GM20000 (cell line): ENCODE results near the gene ELMO1.

Experiments
- DNase-seq: peaks from one replicate; pipeline ENCODE4 v3.0.0; 2012; ENCODE audit warnings: low spot score
- TF ChIP-seq, protein P1 (sequence below): IDR thresholded peaks from 2 replicates; pipeline ENCODE4 v1.5.1; 2012; ENCODE audit warnings: mild to moderate bottlenecking, control low read depth; ENCODE audit errors: extremely low read depth, missing control alignments

The ELMO1 gene

DNA sequence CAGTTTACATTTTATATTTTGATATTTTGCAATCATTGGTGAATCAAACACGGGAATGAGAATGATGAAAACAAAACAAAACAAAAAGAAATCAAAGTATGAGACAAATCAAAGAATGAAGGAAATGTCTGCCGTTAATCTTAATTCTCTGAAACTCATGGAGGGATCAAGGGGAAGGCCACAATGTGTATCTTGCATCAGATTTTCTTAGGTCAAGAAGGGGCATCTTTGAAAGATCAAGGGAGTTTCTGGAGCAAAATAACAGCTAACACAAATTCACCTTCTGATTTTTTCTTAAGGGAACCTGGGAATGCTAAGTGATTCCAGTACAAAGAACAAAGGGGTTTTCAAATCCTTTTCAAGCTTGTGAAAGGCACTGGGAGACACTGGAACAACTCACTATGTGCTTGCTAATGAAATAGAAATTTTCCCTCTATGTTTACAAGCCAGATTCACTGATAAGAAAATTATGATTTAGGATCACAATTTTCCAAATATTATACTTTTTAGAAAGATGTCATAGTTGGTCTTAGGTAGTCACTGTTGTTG is 402.1 kb downstream of the ELMO1 start:
- TF ChIP-seq, protein P1, sequence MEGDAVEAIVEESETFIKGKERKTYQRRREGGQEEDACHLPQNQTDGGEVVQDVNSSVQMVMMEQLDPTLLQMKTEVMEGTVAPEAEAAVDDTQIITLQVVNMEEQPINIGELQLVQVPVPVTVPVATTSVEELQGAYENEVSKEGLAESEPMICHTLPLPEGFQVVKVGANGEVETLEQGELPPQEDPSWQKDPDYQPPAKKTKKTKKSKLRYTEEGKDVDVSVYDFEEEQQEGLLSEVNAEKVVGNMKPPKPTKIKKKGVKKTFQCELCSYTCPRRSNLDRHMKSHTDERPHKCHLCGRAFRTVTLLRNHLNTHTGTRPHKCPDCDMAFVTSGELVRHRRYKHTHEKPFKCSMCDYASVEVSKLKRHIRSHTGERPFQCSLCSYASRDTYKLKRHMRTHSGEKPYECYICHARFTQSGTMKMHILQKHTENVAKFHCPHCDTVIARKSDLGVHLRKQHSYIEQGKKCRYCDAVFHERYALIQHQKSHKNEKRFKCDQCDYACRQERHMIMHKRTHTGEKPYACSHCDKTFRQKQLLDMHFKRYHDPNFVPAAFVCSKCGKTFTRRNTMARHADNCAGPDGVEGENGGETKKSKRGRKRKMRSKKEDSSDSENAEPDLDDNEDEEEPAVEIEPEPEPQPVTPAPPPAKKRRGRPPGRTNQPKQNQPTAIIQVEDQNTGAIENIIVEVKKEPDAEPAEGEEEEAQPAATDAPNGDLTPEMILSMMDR = no peak
- no peak for DNase-seq

DNA sequence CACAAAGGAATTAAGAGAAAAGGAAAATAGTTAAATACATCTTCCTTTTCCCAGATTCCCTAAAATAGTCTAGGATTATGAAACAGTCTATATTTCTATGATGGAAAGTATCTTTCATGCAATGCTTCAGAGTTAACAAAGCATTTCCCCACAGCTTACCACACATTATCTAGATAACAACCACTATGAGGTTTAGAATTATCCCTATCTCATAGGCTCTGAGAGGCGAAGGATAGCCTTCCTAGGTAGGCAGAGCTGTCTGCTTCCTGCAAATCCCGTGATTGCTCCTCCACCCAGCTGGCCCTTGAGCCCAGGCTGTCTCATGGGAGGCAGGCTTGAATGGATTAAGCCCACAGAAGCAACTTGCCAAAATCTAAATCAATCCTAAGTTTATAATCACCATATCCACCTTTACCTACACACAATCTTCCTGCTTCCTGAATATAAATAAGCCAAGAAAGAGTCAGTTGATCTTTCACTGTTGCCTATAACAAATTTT is 402.9 kb downstream of the ELMO1 start:
- DNase-seq = no peak
- TF ChIP-seq, protein P1 = no peak

DNA sequence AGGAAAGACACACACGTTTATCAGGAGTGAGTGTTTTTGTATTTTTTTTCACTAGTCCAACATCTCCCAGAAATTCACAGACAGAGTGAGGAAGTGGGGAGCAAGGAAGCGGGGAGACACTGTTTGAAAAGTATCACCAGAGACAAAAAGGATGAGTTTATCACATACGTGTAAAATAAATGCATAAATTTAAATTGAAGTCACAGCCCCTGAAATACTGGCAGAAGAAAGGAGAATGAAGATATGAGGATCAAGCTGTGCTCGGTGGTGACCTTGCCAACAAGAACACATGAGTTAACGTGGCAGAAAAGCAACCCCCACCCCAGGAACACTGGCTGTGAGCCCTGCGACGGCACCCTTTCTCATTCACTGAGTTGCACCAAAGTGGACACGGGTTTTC is 407.2 kb downstream of the ELMO1 start:
- no peak for DNase-seq

DNA sequence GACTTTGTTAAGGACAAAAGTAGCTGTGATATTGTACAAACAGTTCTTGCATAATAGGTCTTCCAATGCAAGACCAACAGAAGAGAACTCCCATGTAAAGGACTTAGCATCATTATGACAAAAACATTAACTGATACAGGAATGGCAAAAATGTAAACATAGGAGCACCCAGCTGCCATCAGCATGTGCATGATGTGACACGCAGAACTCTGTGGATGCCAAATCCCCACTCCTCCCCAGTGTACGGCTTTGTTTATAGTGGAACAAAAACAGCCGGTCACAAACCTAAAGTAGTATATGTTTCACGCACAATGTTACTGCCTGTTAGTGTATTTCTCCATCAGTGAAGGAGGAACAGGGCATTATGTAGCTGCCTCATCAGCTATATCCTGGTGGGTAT is 408.3 kb downstream of the ELMO1 start:
- TF ChIP-seq, protein P1 = no peak
- no peak for DNase-seq

More for the DNA sequence above, 407.2 kb downstream of the ELMO1 start:
- TF ChIP-seq, protein P1 = no peak

DNA sequence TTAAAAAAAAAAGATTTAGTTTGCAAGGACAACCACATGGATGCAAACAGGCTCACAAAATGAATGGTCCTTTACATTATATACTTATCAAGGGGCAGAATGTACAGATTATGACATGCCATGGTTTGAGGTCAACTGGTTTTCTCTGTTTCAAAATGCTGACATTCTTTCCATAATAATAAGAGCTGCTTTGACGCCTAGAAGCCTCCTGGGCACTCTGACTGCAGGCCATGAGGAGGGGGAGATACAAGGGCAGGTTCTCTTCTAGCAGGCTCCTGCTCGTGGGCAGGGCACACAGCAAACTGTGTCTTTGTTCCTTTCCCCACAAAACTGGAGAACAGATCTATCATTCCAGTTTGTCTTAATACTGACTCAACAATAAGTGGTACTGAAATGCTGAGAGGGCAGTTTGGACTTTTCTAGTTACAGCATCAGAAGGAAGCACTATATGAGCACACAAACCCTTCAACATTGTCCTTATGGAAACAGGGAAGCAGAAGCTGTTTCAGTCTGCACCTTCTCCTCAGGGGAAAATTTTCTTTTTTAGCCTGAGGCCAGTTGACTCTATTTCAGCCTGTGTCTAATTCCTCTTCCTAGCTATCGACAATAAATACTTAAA is 409.4 kb downstream of the ELMO1 start:
- TF ChIP-seq, protein P1 = no peak
- DNase-seq = no peak

DNA sequence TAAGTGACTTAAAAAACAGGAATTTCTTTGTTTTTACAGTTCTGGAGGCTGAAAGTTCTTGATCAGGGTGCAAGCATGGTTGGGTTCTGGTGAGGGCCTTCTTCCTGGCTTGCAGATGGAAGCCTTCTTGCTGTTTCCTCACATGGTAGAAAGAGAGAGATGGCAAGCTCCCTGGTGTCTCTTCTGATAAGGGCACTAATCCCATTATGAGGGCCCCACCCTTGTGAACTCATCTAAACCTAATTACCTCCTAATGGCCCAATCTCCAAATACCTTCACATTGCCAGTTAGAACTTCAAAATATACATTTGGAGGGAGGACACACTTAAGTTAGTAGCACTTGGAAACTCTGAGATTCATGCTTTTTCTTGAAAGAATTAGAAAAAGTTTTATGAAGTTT is 410.0 kb downstream of the ELMO1 start:
- DNase-seq = no peak
- TF ChIP-seq, protein P1 = no peak

DNA sequence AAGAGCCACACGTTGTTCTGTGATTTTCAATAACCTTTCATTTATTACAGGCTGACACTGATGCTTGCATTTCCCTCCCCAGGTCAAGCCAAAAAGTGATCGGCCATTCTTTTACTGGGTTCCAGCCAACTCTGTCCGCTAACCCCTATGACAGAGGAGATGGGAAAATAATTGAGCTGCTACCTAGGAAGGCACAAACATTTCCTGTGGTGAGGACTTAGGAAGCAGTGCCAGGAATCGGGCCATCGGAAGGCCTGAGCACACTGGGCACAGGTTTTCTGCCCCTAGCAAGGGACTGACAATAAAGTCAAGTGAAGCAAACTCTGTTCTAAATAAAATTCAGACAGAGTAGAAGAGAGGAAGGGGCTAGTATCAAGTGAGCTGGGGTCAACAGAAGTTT is 411.4 kb downstream of the ELMO1 start:
- TF ChIP-seq, protein P1 = no peak
- DNase-seq = no peak
